Loucy (cell line): ENCODE results near the gene NUDT9.
"Not testable (repeated sequence)": the region's sequence is repeated elsewhere in the genome, so short reads cannot be mapped to it uniquely, and the experiment has no call there.

Experiments
- H2AFZ ChIP-seq: fragments of 200-600 bp; sonication (generic); 2 replicates; pipeline ENCODE4 v1.6.0; 2016; ENCODE audit warnings: antibody characterized with exemption, mild to moderate bottlenecking, low read length, moderate library complexity
- H3F3A ChIP-seq: fragments of 200-600 bp; 2 replicates; pipeline ENCODE4 v1.6.0; 2016; ENCODE audit warnings: antibody characterized with exemption, low read depth, mild to moderate bottlenecking
- H3K27me3 ChIP-seq: fragments of 200-600 bp; sonication (generic); 2 replicates; pipeline ENCODE4 v1.6.1; 2014; ENCODE audit warnings: low read length, mild to moderate bottlenecking; ENCODE audit not compliant: insufficient read depth, poor library complexity, severe bottlenecking
- H3K36me3 ChIP-seq: fragments of 200-600 bp; sonication (generic); 2 replicates; pipeline ENCODE4 v1.6.1; 2016; ENCODE audit warnings: low read length; ENCODE audit not compliant: insufficient read depth
- H3K4me1 ChIP-seq: fragments of 200-600 bp; sonication (generic); 2 replicates; pipeline ENCODE4 v1.5.1; 2014; ENCODE audit warnings: low read length, mild to moderate bottlenecking; ENCODE audit not compliant: insufficient read depth, poor library complexity, severe bottlenecking
- H3K4me2 ChIP-seq: fragments of 200-600 bp; sonication (generic); 2 replicates; pipeline ENCODE4 v1.6.0; 2014; ENCODE audit warnings: antibody characterized with exemption, low read length, low read depth, mild to moderate bottlenecking; ENCODE audit not compliant: poor library complexity, severe bottlenecking
- H3K4me3 ChIP-seq: fragments of 200-600 bp; sonication (generic); 2 replicates; pipeline ENCODE4 v1.5.1; 2014; ENCODE audit warnings: low read length, mild to moderate bottlenecking, mixed read lengths; ENCODE audit not compliant: poor library complexity, severe bottlenecking
- H3K79me2 ChIP-seq: fragments of 200-600 bp; sonication (generic); 2 replicates; pipeline ENCODE4 v1.6.1; 2014; ENCODE audit warnings: low read length; ENCODE audit not compliant: insufficient read depth
- H3K9ac ChIP-seq: fragments of 200-600 bp; sonication (generic); 2 replicates; pipeline ENCODE4 v1.6.0; 2014; ENCODE audit warnings: mild to moderate bottlenecking, low read depth, low read length, moderate library complexity; ENCODE audit not compliant: poor library complexity, severe bottlenecking
- H3K9me2 ChIP-seq: fragments of 200-600 bp; sonication (generic); replicated peaks from 2 replicates; pipeline ENCODE4 v1.6.1; 2016; ENCODE audit warnings: low read depth, low read length, mixed read lengths
- H3K9me3 ChIP-seq: fragments of 200-600 bp; sonication (generic); 2 replicates; pipeline ENCODE4 v1.6.1; 2014; ENCODE audit warnings: mild to moderate bottlenecking, antibody characterized with exemption, low read length, low read depth; ENCODE audit not compliant: insufficient read depth
- H4K20me1 ChIP-seq: fragments of 200-600 bp; sonication (generic); 2 replicates; pipeline ENCODE4 v1.6.0; 2014; ENCODE audit warnings: antibody characterized with exemption, low read length, mild to moderate bottlenecking; ENCODE audit not compliant: insufficient read depth, poor library complexity, severe bottlenecking
- EZH2phosphoT487 ChIP-seq: fragments of 200-600 bp; IDR thresholded peaks from 2 replicates; pipeline ENCODE4 v1.6.1; 2018; ENCODE audit warnings: antibody characterized with exemption, mild to moderate bottlenecking, moderate library complexity, borderline replicate concordance
- TF ChIP-seq, protein P1 (sequence below): fragments of 200-600 bp; sonication (generic); conservative IDR thresholded peaks from 2 replicates; pipeline ENCODE4 v1.5.1; 2014; ENCODE audit warnings: mild to moderate bottlenecking, antibody characterized with exemption, low read length

The NUDT9 gene

DNA sequence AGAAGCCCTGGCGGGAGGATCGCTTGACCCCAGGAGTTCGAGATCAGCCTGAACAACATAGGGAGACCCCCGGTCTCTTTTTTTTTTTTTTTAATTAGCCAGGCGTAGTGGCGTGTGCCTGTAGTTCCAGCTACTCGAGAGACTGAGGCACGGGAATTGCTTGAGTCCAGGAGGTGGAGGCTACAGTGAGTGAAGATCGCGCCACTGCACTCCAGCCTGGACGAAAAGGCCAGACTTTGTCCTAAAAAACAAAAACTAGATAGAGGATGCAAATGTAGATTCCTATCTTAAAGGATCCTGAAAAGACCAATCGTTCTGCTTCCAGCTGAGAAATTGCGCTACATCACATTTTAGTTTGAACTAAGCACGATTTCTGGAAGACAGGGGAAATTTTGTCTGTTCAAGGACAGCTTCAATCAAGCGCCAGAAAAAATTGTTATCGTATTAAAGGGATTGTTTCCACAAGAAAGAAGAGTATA, 30.8 kb upstream of the NUDT9 start:
- Histone ChIP-seq H3K4me3 (peak overlapping the region; percentile 95), H3K9me2 (no peaks in the 10 kb centered on the region), H3K27me3 (no peaks in the 10 kb centered on the region), H3K4me1 (peaks cover 27% of the 10 kb centered on the region), H3K4me2 (peak overlapping the region; percentile 89), H2AFZ (peak overlapping the region; percentile 98), H3K36me3 (no peaks in the 10 kb centered on the region), H3K9ac (peak overlapping the region; percentile 89), H4K20me1 (peaks cover 2% of the 10 kb centered on the region), H3K9me3 (no peaks in the 10 kb centered on the region), H3K79me2 (peaks cover 39% of the 10 kb centered on the region), H3F3A (no peaks in the 10 kb centered on the region)
- TF ChIP-seq, protein P1, sequence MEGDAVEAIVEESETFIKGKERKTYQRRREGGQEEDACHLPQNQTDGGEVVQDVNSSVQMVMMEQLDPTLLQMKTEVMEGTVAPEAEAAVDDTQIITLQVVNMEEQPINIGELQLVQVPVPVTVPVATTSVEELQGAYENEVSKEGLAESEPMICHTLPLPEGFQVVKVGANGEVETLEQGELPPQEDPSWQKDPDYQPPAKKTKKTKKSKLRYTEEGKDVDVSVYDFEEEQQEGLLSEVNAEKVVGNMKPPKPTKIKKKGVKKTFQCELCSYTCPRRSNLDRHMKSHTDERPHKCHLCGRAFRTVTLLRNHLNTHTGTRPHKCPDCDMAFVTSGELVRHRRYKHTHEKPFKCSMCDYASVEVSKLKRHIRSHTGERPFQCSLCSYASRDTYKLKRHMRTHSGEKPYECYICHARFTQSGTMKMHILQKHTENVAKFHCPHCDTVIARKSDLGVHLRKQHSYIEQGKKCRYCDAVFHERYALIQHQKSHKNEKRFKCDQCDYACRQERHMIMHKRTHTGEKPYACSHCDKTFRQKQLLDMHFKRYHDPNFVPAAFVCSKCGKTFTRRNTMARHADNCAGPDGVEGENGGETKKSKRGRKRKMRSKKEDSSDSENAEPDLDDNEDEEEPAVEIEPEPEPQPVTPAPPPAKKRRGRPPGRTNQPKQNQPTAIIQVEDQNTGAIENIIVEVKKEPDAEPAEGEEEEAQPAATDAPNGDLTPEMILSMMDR, result no peak
- TF ChIP-seq EZH2phosphoT487, result no peak

DNA sequence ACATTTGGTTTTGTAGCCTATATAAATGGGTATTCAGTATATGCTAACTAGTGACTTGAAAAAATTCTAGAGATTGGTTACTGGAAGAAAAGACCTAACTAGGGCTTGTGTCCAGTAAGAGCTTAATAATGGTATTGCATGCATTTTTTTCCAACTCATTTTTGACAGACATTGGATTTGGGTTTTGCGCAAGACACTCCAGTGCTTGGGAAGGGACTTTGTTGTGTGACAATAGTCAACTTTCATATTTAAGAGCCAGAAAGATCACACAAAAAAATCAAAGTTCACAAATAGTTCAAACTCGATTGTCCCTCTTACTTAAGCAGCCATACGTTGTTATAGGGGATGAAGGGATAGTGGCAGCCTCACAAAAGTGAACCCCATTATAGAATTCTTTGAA, 30.2 kb upstream of the NUDT9 start:
- H3K9me3 ChIP-seq, result no peaks in the 10 kb centered on the region
- H4K20me1 ChIP-seq, result peaks cover 2% of the 10 kb centered on the region
- peaks cover 34% of the 10 kb centered on the region for H3K79me2 ChIP-seq
- TF ChIP-seq EZH2phosphoT487, result no peak
- TF ChIP-seq, protein P1, result no peak
- H3K9me2 ChIP-seq, result no peaks in the 10 kb centered on the region
- no peak overlapping the region for H3K4me2 ChIP-seq
- no peaks in the 10 kb centered on the region for H3K36me3 ChIP-seq
- H3K9ac ChIP-seq, result no peak overlapping the region
- no peaks in the 10 kb centered on the region for H3F3A ChIP-seq
- no peaks in the 10 kb centered on the region for H3K27me3 ChIP-seq
- no peak overlapping the region for H2AFZ ChIP-seq
- H3K4me3 ChIP-seq, result peak overlapping the region; percentile 95
- peaks cover 21% of the 10 kb centered on the region for H3K4me1 ChIP-seq

DNA sequence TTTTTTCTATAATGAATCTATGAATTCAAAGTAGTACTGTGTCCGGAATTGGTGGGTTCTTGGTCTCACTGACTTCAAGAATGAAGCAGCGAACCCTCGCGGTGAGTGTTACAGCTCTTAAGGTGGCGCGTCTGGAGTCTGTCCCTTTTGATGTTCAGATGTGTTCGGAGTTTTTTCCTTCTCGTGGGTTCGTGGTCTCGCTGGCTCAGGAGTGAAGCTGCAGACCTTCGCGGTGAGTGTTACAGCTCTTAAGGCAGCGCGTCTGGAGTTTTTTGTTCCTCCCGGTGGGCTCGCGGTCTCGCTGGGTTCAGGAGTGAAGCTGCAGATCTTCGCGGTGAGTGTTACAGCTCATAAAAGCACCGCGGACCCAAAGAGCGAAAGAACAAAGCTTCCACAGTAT, 27.3 kb upstream of the NUDT9 start:
- not testable (repeated sequence) for H2AFZ ChIP-seq, H3K4me1 ChIP-seq, H3F3A ChIP-seq, H3K79me2 ChIP-seq, H3K27me3 ChIP-seq, H3K9me2 ChIP-seq, H3K36me3 ChIP-seq, H3K9ac ChIP-seq, H3K4me2 ChIP-seq, H3K4me3 ChIP-seq, H3K9me3 ChIP-seq, H4K20me1 ChIP-seq

DNA sequence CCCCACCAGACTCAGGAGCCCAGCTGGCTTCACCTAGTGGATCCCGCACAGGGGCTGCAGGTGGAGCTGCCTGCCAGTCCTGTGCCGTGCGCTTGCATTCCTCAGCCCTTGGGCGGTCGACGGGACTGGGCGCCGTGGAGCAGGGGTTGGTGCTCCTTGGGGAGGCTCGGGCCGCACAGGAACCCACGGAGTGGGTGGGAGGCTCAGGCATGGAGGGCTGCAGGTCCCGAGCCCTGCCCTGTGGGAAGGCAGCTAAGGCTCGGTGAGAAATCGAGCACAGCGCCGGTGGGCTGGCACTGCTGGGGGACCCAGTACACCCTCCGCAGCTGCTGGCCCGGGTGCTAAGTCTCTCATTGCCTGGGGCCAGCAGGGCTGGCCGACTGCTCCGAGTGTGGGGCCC, 26.5 kb upstream of the NUDT9 start:
- not testable (repeated sequence) for H3K79me2 ChIP-seq, H3K9me3 ChIP-seq, H3K9ac ChIP-seq, H3K27me3 ChIP-seq, H3K4me3 ChIP-seq, H2AFZ ChIP-seq, H3K36me3 ChIP-seq, H4K20me1 ChIP-seq, H3K9me2 ChIP-seq, H3F3A ChIP-seq, H3K4me2 ChIP-seq, H3K4me1 ChIP-seq
